NCI-H82 (cell line): ENCODE results near the gene LSM14B.

Experiments
- DNase-seq: peaks from one replicate; lab custom pipeline; 2025; lab: John Stamatoyannopoulos, UW

Gene LSM14B

GRCh38 chr20:62164879-62165761 is 42.8 kb downstream of the LSM14B start:
- no peak for DNase-seq

- DNase-seq: peak; percentile 15
Observed at GRCh38 chr20:62165762-62166399, 43.6 kb downstream of the LSM14B start.

- no peak for DNase-seq
Observed at GRCh38 chr20:62167474-62167873, 45.2 kb downstream of the LSM14B start.

DNA sequence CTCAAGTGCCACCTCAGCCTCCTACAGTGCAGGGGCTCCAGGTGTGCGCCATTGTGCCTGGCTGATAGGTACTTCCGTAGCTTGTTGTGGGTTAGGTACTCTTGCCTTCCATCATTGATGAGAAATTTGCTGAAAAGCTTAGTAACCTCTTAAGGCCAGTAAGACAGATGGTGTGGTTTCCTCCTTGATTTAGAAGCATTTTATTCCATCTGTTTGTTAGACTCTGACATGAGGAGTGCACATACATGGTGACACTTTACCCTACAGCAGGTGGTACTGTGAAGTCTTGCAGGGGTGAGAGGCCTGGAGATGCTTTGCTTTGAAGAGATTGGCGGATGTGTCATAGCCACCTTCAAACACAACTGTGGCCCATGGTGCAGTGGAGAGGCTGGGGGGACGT is 45.8 kb downstream of the LSM14B start:
- DNase-seq: no peak

DNA sequence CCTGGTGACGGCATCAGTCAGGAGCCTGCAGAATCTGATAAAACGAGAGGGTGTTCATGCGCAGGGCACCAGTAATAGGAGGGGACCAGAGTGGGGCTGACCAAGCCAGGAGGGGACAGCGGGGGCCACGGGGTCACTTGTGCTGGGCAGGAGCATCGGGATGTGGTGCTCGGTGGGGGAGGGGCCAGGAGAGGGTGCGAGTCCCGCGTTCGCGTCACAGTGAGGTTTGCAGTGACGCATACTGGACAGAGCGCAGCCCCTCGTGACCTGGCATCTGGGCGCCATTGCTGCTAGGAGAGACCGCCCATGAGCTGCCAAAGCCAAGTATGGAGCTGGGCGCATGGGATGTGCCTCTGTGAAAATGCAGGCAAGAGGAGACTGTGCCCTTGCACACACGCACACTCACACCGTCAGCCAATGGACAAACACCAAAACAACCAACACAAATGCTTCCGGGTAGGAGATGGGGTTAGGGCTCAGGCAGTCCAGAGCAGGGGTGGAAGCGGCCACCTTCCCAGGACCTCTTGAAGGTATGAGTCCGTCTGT is 46.7 kb downstream of the LSM14B start:
- DNase-seq: no peak

- DNase-seq: no peak
Observed at GRCh38 chr20:62170536-62170935, 48.3 kb downstream of the LSM14B start.

- DNase-seq: no peak
Observed at GRCh38 chr20:62171245-62171644, 49.0 kb downstream of the LSM14B start.

- no peak for DNase-seq
Observed at GRCh38 chr20:62172666-62173065, 50.4 kb downstream of the LSM14B start.

DNA sequence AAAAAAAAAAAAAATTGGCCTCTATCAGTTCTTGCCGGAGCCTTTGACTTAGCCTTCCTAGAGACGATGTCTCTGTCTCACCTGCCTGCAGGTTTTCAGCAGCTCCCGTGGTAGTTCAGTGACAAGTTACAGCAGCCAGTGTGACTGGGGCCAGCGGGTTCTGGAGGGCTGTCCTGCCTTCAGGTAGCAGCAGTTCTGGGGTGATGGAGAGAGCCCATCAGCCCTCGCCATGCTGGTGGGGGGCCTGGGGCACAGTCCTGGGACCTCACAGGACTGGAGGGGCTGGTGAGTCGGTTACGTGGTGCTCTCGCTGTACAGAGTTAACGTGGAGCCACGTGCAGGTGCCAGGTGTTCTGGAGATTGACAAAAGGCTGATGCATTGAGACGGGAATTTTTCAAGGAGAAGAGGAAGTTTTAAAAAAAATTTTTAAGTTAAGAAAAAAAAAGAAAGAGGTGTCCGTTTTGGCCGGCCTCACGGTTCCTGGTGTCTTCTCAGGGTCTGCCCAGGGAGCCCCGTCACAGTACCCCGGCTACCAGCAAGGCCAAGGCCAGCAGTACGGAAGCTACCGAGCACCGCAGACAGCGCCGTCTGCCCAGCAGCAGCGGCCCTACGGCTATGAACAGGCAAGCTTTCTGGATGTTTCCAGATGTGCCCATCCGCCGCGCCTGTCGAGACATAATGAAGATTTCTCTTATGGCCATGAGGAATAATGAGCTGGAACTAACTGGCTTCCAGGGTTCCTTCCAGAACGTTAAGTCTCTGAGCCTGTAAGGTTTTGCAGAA is 51.9 kb downstream of the LSM14B start:
- DNase-seq: no peak

DNA sequence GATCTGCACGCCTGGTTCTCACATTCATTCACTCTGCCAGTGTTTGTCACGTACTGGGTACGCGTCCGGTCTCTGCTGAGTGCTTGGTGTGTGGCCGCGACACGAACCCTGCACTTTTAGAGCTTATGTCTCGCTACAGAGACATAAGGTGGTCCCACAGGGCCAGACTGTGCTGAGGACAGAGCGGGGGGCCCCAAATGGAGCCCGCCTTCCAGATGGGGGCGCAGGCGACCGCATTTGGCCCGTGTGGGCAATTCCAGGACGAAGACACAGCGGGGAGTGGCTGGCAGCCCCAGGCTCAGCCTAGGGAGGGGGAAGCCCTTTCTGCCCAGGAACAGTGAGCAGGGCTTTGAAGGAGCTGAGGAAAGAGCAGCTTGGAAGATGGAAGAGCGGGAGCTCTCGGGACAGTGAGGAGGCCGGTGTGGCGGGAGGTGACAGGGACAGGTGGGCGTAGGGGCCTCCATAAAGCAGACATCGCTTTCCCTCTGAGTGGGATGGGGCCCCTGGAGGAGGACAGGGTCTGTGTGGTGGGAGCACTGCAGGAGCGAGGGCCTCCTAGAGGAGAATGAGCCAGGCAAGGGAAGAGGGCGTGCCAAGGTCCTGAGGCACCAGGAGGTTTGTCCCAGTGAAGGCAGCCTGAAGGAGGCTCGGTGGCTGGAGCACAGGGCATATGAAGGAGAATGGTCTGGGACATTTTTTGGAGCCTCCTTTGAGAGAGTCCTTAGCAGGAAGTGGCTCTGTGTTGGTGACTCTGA is 52.8 kb downstream of the LSM14B start:
- DNase-seq: no peak

DNA sequence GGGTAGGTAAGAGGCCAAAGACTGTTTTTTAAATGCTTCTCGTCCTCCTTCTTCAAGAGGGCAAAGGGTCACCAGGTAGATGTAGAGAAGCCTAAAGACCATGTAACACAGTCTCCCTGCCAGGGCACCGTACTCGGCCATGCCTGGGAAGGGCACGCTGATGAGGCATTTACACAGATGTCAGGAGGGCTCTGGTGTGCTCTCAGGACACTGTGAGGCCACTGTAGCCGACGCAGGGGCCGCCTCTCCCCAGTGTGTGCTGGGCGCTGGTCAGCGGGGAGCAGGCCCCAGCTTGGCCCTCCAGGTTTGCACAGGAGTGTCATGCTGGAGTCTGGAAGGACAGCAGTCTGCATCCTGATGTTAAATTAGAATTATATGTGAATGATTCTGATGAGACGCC is 53.4 kb downstream of the LSM14B start:
- DNase-seq: no peak

GRCh38 chr20:62176866-62177265 is 54.6 kb downstream of the LSM14B start:
- no peak for DNase-seq

DNA sequence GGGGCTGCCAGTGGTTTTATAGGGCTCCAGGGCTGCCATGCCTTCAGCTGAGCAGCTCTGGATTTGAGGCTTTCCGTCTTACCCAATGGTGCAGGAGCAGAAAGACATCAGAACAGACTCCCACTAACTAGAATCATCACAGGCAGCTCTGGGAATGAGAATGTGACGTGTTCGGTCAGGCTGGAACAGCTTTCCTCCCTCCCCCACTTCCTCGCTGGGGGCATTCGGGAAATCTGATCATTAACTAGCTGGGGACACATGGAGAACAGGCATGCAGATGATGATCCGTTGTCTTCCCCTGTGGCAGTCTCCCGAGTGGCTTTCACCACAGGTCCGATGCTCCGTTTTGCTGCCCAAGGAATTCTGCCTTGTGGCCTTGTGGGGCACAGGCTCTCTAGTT is 55.0 kb downstream of the LSM14B start:
- DNase-seq: no peak

DNA sequence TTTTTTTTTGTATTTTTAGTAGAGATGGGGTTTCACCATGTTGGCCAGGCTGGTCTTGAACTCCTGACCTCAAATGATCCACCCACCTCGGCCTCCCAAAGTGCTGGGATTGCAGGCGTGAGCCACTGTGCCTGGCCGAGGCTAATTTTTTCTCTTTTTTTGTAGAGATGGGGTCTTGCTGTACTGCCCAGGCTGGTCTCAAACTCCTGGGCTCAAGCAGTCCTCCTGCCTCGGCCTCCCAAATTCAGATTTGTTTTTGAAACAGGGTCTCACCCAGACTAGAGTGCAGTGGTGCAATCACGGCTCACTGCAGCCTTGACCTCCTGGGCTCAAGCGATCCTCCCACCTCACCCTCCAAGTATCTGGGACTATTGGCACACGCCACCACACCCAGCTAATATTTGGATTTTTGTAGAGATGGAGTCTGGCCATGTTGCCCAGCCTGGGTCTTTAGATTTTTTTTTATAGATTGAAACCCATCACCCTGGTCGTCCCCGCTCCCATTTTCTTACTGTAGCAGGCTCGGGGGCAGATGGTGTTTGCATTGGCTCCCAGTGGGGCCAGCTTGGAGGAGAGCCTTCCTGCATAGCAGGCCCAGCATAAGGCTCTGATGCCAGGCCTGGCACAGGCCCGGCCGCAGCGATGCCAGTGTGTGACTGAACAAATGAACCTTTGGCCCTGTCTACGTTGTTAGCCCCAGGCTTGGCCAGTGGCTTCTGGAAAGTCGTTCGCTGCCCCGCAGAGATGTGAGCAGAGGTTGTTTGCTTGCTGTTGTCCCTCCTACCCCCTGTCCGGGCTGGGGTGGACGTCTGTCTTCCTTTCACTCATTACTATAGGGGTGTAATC is 56.3 kb downstream of the LSM14B start:
- no peak for DNase-seq

DNA sequence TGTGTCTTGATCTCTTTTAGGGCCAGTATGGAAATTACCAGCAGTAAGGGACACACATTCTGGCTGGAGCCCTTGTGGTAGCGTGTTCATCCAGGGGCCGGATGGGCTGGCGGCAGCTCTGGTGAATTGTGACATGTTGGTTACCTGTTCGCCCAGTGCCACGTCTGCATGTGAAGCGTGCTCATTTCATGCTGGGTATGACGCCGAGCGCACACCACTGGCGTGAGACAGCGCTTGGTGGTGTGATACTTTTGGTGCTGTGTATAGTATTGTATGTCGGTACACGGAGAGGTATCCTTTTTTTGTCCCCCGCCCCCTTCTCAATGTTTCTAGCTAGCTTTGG is 56.9 kb downstream of the LSM14B start:
- no peak for DNase-seq

DNA sequence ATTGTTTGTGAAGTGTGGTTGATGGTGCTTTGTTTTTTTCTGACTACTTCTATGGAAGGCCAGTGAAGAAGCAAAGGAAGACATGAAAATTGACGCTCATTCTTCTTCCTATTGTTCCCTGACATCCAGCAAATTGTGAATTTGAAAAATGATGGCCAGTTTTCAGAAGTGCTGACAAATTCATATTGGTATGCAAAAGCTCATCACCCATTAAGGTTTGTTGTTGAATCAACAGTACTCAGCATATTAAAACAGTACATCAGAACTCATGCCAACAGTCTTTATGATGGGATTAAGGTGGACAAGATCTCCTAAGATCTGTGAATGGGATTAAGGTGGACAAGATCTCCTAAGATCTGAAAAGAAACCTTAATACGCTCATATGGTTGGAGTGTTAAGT is 59.5 kb downstream of the LSM14B start:
- DNase-seq: peak; percentile 49

DNA sequence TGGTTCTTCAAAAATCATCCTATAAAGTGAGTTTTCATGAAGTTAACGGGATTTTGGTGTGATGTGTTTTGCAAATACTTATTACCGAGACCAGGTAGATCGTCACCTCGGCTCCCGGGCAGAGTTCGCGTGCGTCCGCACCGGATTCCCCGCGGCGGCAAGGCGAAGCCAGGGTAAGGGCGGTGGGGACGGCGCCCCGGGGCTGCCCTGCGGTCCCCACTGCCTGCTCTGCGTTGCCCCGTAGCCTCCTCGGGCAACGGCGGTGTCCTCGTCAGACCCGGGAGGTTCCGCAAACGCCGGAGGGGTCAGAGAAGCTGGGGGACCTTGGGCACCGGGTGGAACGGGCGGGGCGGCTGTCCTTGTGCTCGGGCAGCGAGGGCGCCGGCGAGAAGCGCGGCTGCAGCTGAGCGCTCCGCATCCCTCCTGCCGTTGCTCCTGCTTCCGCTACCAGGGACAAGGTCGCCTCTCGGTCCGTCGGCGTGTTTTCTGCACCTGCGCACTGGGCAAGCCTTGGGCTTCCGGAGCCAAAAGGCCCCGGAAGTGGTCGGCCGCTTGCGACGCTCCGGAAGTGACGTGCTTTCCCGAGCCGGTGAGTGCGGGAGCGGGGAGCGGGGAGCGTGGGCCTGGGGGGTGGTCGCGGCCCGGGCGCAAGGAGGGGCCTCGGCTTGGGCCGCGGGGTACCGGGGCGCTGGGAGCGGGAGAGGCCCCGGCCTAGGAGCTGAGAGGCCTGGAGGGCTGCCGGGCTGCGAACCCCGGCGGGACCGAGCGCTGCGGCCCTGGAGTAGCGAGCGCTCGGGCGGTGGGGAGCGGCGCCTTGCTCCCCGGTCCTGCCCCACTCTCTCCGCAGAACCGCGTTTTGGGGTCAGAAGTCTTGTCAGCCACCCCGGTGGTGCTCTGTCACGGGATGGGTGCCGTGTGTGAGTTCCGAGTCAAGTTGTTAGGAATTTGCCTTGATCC is 60.5 kb downstream of the LSM14B start, which contains the start of gene MTG2:
Gene MTG2 (plus strand): TSS at position 560 of the 957 bp plus-strand sequence. CDS start 10,393 bp downstream, outside the sequence.
- DNase-seq: peak; percentile 99

DNA sequence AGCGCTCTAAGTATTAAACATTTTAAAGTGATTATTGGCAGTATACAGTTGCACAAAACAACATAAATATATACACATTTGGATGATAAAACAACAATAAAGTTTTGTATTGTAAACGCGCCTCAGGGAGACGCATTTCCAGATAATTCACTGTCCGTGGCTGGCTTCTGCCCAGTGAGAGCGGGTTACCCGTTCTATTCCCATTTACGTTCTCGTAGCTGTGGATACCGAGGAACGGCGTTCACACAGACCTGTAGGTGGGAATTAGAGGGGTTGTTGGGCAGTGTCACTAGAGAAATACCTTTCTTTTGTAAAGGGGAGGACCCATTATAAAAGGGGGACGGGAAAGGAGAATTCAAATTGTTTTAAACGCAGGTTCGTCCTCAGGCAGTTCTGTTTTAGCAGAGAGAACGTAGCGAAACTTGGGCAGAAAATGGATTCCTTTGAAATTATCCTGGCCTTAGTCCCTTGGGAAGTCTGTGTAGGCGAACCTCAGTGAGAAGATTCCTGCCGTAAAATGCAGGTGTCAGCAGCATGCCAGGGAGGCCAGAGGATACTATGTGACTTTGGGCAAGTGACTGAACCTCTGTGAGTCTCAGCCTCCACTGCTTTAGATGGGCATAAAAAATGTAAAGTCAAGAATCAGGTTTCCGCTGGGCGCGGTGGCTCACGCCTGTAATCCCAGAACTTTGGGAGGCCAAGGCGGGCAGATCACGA is 61.3 kb downstream of the LSM14B start:
- no peak for DNase-seq
